NCI-H1417 treated with DMSO at 0.1 percent for 48 hours (cell line): Measurements from ENCODE around the gene VIPR2.

Experiments
- DNase-seq: peaks from one replicate; lab custom pipeline; 2025; lab: John Stamatoyannopoulos, UW

VIPR2 gene

GRCh38 chr7:159040912-159041711 is 103.6 kb downstream of the VIPR2 start:
- no peak for DNase-seq

DNA sequence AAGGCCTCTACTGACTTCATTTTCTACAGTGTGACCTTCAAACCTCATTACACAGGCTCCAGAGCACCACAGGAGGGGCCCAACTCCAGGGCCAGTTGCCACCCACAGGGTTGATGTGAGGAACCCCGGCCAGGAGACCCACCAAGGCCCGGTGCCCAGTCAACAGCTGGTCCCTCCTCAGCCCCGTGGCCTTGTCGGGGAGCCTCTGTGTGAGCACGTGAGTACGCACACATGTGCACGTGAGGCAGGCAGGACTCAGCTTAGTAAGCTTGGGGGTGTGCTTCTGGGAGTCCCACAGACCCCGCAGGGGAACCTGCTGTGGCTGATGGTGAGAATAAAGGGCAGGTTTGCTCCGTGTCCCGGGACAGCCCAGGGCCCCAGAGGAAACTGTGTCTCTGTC is 104.5 kb downstream of the VIPR2 start:
- DNase-seq: no peak

DNA sequence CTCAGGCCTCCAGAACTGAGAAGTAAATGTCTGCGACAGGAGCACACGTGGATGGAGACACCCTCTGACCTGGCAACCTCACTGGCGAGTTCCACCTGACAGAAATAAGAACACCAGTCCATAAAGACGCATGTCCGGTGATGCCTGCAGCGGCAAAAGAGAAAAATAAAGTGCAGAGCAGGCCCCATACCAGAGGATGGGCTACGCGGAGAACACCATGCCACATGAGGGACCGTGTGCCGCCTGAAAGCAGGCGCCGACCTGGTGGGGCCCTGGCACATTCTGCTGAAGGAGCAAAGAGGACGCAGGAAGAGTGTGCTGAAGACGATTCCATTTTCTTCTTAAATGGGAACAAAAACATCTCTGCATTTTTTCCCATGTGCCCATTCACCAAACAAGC is 105.0 kb downstream of the VIPR2 start:
- no peak for DNase-seq

DNA sequence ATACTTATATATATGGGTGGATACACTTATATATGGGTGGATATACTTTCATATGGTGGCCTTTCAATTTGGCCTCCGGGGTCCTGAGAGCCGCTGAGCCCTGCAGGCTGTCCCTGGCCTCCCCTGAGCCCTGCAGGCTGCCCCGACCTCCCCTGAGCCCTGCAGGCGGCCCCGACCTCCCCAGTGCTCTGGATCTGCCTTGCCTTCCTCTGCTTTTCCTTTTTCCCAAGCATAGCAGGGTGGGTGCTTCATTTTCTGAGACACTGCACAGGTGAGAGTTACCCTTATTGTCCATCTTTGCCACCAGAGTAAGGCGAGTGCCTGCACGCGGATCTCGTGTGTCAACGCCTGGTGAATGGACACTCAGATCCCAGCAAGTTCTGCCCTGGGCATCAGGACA is 106.6 kb downstream of the VIPR2 start:
- DNase-seq: no peak

- no peak for DNase-seq
These were observed 107.6 kb downstream of the VIPR2 start for GRCh38 chr7:159036916-159037605.

DNA sequence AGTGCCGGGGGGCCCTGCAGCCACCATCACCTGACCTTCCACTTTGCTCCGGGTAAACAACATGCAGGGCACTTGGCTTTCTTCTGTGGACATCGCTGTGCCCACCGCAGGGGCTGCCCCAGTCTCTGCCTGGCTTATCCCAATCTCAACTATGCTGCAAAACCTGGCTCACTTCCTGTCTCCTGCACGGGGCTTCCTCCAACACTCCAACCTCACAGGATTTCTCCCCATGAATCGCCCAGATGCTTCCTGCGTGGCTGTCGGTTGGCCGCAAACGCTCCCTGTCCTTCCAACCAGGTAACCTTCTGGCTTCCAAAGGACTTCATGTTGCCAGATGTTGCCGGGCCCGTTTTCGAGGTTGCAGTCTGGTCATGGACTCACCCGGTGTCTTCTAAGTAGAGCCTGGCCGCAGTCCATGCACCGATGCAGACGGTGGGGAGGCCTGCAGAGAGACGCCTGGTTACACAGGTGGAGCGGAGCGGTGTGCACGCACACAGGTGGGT is 109.0 kb downstream of the VIPR2 start:
- no peak for DNase-seq

DNA sequence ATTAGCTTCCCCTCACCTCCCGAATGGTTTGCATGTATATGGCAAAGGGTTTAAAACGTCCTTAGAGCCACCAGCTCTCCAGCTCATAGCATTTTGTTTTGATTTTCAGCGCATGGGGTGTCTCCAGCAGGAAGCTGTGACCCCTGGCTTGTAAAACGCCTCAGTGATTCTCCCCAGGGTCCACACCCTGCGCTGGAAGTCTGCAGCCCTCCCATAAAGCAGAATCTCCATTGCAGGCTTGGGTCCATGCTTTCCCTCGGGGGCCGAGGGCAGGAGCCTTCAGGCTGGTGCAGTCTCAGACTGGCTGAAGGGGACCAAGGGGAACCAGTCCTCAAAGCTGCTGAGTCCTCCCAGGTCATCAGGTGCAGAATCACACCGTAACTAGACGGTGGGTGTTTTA is 109.7 kb downstream of the VIPR2 start:
- no peak for DNase-seq

GRCh38 chr7:159034394-159034793 is 110.3 kb downstream of the VIPR2 start:
- no peak for DNase-seq

DNA sequence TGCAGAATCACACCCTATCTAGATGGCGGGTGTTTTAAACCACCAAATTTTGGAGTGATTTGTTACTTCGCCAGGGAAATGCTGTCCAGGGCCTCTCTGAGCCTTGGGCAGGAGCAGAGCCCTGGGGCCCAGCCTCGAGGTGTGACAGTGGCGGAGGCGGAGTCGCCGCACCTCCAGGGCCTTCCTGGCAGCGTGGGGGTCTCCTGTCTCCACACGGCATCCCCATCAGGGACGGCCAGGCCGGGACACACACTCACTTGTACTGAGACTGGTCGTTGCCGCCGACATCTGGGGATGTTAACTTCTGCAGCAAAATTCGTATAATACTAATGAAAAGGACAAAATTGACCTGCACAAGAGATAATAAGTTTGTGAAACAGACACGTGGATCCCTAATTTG is 110.7 kb downstream of the VIPR2 start:
- no peak for DNase-seq

GRCh38 chr7:159033473-159033825 is 111.2 kb downstream of the VIPR2 start:
- DNase-seq: no peak

DNA sequence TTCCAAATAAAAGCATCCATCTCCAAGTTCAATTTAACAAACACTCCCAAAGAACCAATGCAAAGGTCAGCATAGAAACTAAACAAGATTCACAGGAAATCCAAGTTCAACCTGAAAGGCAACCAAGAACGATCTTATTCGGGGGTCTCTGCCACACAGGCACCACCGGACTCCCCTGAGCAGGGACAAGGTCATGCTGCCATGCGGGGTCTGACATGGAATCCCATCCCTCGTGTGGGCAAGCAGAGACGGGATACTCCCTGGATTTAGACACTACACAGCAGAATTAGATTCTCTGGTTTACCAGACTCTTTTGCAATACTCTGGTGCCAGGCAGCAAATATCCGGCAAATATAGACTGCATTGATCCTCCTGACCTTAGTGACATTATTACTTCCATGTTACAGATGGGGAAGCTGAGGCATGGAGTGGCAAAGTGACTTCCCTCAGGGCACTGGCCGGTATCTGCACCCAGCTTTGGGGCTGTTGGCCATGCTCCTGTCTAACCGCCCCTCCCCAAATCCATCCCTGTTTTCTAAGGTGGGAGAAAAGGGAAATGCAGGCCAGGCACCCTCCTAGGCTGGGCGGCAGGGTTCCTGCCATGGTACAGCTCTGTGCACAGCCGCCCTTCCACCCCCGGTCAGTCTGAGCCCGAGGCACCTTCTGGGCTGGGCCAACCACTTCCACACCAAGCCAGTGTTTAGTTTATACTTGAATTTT is 111.8 kb downstream of the VIPR2 start:
- DNase-seq: no peak

DNA sequence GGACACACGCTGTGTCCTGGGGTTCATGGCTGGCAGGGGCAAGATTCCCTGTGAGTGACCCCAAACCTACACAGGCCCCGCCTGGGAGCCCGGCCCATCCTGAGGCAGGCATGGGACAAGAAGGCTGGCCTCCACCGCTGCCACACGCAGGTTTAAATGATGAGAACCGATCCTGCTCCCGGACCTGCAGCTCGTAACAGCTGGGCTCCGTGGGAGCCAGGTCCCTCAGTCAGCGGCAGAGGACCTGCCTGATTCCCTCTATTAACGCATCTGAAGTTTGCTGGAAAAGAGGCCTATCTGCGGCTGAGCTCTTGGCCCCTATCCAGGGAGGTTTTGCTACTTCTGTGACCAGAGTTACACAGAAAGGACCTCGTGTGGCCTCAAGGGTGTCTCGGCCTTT is 112.3 kb downstream of the VIPR2 start:
- no peak for DNase-seq

- no peak for DNase-seq
These were observed 112.9 kb downstream of the VIPR2 start for GRCh38 chr7:159031750-159032149.

DNA sequence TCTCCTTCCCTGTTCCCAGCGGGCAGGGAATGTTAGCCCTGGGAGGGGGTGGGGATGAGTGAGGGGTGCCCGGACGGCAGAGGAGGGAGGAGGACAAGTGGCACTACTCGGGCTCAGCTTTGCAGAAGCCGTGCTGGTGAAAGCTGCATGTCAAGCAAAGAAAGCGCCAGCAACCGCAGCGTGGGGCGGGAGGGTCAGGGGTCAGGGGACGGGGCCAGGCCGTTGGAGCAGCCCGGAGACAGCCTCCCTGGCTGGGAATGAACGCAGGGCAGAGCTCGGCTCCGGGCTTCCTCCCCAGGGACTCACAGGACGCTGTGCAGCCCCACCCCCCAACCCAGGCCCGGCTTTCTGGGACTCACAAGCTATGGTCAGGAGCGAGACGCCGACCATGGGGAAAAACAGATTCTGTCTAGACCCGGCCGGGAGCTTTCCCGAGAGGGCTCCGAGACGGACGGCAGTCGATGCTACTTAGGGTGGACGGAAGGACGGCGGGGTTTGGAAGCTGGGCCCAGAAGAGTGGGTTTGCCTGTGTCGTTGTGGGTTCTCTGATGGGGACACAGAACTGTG is 113.4 kb downstream of the VIPR2 start:
- no peak for DNase-seq

- DNase-seq: no peak
These were observed 114.1 kb downstream of the VIPR2 start for GRCh38 chr7:159030490-159031134.

DNA sequence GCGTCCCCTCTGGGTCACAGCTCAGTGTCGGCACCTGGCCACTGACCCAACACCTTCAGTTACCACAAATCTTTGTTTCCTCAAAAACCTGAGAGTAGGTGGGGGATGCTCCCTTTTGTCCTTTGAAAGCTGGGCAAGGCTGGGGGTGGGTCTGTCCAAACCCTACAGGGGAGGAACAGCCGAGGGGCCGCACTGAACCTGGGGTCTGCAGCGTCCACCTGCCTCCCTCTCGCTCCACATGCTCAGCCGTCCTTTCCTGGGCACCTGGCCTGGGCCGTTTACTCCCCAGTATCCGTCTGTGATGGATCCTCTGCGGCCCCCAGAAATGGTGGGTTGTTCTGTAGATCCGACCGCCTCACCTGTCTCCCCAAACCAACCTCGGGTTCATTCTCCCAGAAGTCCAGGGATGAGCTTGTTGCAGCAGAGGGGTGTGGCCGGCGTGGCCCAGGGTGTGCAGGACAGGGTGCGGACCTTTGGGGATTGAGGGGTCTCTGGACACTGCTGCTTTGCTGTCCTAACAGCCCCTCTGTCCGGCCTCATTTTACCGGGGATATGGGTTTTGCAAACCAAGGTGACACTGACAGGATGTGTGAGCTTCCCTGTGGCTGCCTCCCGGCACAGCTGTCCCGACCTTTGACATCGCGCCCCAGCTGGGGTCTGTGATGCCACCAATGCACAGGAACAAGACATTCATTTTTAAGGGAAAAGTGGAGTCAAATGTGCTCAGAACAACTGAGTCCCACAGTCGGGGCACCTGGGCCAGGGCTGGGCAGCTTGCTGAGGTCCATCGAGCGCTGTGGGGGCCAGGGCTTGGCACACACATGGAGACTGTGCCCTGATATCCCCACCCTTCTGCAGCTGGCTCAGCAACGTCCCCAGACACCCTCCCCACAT is 115.9 kb downstream of the VIPR2 start:
- DNase-seq: no peak

DNA sequence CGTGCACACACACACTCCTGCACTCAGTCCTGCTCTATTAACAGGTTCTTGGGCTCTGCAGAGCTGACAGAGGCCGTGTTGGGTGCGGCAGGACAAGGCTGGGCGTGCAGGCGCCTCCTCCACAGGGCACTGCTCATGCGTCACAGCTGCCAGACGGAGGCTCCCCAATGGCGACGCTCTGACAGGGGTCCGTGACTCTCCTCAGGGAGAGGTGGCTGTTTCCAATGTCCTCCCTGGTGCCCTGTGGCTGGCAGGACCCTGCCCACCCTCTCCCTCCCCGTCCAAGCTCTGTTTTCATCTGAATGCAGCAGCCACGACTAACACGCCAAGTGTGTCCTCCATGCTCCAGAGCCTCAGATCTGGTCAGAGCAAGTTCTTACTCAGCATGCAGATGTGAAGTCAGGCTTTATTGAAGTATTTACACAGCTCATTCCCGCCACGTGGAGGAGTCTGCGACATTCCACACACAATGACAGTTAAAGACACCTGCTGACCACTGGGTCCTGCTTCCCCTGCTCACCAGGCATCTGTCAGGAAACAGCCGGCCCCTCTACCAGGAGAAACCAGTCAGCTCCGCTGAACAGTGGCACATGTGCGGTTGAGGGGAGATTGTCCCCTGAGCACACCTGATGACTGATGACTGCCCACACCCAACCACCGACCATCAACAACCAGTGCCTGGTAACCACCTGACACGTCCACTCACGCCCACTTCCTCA is 116.7 kb downstream of the VIPR2 start:
- no peak for DNase-seq

DNA sequence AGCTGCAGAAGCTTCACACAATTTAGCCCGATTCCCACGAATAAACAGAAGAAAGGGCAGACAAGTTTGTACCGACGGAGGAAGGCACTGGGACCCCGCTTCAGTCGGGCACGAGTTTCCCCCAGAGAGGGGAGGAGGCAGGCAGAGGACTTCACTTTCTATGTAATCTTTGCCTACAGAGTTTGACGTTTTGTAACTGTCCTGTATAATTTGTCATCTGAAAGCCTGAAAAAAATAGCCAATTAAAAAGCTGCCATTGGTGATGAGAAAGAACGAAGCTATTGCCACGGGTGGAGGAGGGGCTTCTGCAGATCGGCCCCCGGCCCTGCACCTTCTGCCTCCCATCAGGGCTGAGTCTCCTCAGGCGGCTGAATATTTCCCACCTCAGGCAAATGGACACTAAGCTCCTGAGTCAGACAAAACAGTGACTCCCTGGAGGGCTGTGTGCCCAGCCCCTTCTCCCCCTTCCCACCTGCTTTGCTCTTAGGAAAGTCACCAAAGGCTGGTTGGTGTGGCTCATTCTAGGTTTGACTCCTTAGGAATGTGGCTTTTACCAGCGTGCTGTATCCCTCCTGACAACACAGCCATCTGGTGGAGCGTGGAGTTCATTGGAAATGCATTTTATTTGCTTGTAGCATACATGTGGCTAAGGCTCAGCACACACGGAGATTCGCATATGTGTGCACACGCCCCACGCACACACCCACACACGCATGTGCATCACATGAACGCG is 117.4 kb downstream of the VIPR2 start:
- DNase-seq: no peak

DNA sequence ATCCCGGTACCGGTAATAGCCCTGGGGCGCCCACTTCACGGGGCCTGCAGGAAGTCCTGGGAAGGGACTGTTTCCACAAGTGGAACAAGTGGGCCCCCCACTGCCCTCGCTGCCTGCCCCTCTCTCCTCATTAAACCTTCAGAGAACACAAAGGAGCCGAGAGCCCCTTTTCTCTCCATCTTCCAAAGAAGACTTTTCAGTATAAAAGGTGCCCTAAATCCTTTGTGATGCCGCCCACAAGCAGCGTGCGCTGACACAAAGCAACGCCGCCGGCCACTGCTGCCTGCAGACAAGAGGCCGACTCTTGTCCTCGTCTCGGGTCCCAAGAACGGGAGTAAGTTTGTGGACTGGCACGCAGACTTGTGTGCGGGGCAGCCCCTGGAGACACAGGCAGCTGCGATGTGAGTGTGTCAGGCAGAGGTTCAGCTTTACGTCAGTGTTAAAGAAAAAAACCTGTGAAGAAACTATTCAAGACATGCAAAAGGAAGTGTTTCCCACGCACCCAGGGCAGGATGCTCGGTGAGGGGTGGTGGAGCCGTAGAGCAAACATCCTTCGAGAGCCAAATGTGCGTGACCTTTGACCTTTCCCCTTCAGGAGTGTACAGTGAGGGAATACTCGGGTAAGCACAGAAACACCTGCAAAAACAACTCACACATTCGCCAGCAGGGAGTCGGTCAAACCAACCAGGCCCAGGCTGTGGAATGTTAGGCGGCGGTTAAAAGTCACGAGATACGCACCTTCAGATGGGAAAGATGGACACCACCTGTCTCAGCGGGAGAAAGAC is 118.2 kb downstream of the VIPR2 start:
- DNase-seq: no peak
